GM12891 (cell line): Measurements from ENCODE around the gene RSBN1L.

Experiments used
- POLR2A ChIP-seq: IDR thresholded peaks from 2 replicates; pipeline ENCODE4 v1.6.1; 2011; ENCODE audit warnings: low read depth, low read length, control low read depth
- POLR2AphosphoS5 ChIP-seq: IDR thresholded peaks from 2 replicates; pipeline ENCODE4 v1.6.1; 2011; ENCODE audit warnings: low read depth, low read length, control low read depth

DNA sequence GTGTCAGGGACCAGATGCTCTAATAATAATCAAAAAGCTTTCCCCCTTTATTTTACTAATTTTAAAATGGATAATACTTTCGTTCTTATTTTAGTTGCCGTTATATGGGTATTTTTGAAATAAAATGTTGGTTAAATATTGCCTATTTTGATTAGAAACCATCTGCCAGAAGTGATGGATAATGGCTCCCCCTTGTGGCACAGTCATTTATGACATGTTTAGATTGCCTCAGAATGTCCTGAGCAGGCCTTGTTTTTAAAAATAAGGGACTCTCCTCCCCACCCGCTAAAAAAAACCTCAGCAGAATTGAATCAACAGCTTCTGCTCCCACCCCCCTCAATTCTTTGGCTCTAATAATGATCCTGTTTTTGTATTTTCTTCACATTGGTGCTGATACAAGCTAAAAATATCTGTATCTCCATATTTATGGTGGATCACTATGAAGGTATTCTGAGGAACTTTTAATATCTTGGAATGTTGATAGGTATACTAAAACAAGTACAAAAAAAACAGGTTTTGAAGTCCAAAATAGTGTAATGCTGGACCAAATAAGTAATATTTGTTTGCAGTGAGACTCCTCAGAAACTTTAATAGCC, 63.1 kb downstream of the RSBN1L start:
- no peak for TF ChIP-seq POLR2AphosphoS5
- no peak for TF ChIP-seq POLR2A
